HG03565 (cell line): ENCODE results near the gene EFCAB6.

Source experiments
- ATAC-seq: cut with Tn5 transposase; IDR thresholded peaks from one replicate; pipeline ENCODE4 v1.9.1; 2021; ENCODE audit warnings: mild to moderate bottlenecking, moderate library complexity; ENCODE audit not compliant: unreplicated experiment

The EFCAB6 gene

DNA sequence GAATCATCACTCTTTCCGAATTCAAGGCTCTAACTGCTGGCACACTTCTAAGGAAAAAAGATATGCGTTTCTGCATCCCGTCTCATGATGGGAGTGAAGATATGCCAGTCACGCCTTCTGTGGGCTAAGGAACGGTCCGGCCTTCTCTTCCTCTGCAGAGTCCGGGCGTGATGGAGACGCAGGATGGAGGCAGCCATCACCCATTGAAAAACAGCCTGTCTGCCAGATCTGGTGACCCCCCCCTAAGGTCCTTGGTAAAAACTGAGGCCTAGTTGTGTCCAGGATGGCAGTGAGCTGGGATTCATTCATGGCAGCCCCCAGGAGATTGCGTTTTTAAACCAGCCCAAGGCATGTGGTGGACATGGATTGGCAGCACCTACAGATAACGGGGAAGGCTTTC is 6.9 kb upstream of the EFCAB6 start:
- ATAC-seq: no peak

DNA sequence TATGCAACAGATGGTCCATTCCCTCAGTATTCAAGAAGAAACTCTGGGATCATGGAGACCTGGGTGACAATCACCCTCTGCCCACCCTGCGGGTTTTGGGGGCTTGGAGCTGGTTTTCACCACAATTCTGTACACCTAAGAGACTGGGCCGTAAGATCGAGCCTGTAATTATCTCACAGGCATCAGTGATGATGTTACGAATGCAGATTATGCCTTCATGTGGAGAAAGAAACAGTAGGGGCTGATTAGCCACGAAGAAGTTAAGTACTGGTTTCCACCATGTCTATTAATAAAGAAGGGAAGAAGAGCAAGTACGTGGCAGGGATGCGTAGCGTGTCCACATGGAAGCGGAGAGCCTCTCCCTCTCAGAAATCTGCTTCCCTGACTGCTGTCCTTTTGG is 5.3 kb upstream of the EFCAB6 start:
- ATAC-seq: no peak

GRCh38 chr22:43814264-43814663 is 2.2 kb upstream of the EFCAB6 start:
- no peak for ATAC-seq

- ATAC-seq: no peak
Observed at GRCh38 chr22:43812890-43813289, 785 bp upstream of the EFCAB6 start.

DNA sequence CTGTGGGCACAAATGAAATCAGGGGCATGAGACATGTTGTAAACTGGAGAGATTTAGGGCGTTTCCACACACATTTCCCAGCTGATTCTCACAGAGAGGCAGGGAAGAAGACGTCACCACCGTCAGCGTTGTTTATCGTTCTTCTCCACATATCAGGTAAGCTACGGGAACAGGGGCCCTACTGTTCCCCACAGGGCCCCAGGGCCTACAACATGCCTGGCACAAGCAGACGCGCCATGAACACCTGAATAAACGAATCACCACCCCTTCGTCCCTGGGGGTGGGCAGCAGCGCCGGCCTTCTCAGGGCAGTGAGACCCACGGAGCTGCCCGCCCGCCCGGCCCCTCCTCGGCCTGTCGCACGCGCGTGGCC is 342 bp downstream of the EFCAB6 start:
- ATAC-seq: no peak

GRCh38 chr22:43802897-43803495 is 9.1 kb downstream of the EFCAB6 start:
- no peak for ATAC-seq

DNA sequence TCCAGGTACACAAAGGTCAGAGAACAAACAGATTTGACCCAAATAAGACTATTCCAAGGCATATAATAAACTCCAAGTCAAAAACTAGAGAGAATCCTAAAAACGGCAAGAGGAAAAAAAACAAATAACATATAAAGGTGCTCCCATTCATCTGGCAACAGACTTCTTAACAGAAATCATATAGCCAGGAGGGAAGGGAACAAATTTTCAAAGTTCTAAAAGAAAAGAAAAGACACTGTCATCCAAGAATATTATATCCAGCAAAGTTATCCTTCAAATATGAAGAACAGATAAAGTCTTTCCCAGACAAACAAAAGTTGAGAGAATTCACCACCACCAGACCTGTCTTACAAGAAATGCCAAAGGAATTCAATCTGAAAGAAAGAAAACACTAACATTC is 11.1 kb downstream of the EFCAB6 start:
- no peak for ATAC-seq

DNA sequence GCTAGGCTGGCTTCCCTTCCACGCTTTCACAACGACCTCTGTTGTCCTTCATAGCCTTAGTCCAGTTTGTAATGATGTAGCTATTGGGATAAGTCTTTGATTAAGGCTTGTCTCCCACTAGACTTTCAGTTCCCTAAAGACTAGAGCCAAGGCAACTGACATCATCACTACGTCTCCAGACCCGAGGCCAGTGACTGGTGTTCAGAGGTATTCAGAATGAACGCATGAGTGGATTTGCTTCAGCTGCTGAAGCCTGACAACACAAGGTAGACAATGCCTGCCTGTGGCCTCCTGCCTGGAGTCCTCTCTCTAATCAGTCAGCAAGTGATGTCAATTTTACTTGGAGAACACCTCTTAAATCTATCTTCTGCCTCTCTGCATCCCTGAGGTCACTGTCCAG is 13.6 kb downstream of the EFCAB6 start:
- ATAC-seq: no peak

GRCh38 chr22:43796567-43796966 is 15.5 kb downstream of the EFCAB6 start:
- ATAC-seq: no peak

- ATAC-seq: no peak
Observed at GRCh38 chr22:43795320-43795719, 16.8 kb downstream of the EFCAB6 start.

- no peak for ATAC-seq
Observed at GRCh38 chr22:43792905-43793304, 19.2 kb downstream of the EFCAB6 start.

- no peak for ATAC-seq
Observed at GRCh38 chr22:43789452-43789851, 22.7 kb downstream of the EFCAB6 start.

DNA sequence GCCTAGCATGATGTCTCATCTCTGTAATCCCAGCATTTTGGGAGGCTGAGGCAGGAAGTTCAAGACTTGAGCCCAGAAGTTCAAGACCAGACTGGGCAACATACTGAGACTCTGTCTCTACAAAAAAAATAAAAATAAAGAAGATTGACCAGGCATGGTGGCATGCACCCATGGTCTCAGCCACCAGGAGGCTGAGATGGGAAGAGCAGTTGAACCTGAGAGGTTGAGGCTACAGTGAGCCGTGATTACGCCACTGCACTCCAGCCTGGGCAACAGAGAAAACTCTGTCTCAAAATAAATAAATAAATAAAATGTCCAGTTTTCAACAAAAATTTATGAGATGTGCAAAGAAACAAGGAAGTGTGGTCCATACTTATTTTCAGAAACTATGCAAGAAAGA is 28.3 kb downstream of the EFCAB6 start:
- no peak for ATAC-seq

DNA sequence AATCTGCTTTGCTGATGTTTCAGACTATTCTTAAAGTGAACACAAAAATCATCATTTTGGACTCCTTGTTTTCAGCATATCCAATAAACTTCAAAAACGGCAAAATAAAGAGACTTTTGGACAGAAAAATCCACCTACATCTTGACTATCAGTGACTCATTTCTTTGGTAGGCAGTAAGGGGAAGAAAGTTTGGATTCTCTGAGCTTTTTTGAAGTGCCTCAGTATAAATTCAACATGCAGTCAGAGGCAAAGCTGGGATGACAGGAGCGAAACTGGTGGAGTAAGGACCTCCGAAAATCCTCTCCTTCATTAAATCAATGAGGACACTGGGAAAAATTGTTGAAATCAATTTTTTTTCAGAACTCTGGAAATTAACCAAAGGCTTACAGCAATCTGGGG is 29.7 kb downstream of the EFCAB6 start:
- no peak for ATAC-seq

- no peak for ATAC-seq
Observed at GRCh38 chr22:43777286-43777685, 34.8 kb downstream of the EFCAB6 start.

GRCh38 chr22:43776081-43776670 is 35.9 kb downstream of the EFCAB6 start:
- no peak for ATAC-seq

DNA sequence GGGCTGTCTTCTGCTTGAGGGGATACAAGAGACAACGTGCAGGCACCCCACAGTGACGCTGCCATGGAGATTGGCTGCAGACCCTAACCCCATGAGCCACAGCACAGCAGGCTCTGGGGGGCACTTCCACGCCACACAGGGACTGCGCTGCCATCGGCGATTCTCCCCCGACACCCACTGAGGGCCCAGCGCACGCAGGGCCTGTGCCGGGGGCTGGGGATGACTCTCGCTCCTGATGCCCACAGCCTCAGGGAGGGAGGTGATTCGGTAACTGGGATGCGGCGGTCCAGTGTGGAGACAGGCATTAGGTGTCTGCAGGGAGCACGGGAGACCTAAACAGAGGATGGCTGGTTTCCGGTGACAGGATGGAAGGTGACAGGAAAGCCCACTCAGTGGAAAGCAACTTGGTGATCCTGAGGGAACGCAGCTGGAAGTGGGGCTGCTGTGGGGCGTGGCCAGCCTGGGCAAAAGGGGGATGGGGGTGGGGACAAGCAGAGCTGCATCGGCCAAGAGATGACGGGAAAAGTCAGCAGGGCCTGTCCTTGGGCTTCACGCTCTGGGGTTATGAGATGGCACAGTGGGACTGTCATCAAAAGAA is 37.7 kb downstream of the EFCAB6 start:
- no peak for ATAC-seq

DNA sequence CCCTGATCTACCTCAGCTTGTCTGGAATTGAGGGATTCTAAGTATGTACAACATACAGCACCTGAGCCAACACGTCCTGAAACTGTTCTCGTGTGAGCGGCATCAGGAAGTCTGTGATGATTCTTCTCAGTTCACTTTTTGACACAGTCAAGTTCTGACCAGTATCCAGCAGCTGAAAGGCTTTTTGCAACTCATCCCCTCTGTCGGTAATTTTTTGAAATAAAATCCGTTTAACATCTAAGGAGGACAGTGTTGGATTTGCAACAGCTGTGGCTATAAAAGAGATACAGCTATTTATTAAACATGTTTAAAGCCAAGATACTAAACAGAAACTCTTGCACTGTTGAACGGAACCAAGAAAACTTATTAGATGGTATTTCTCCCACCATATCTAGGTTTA is 39.3 kb downstream of the EFCAB6 start:
- ATAC-seq: no peak

- ATAC-seq: no peak
Observed at GRCh38 chr22:43755452-43755851, 56.7 kb downstream of the EFCAB6 start.

GRCh38 chr22:43755011-43755410 is 57.1 kb downstream of the EFCAB6 start:
- ATAC-seq: no peak

DNA sequence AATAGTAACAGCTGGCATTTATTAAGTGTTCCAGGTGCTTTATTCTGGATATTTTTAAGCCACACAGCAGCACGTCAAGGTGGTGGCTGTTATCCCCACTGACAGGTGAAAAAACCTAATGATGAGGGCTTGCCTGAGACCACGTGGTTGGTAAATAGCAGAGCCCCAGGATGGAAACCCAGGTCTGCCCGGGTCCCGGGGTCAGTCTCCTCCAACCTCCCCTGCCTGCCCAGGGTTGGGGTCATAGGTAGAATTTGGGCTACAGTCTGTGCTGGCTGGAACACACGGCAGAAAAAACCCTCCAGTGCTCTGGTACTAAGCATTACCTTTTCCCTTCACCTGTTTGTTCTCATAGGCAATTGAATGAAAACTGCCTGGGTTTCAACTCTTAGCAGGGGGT is 57.9 kb downstream of the EFCAB6 start:
- no peak for ATAC-seq

GRCh38 chr22:43753688-43754087 is 58.4 kb downstream of the EFCAB6 start:
- ATAC-seq: no peak

GRCh38 chr22:43750751-43751150 is 61.4 kb downstream of the EFCAB6 start:
- ATAC-seq: no peak
